ENCODE data around the gene KAT6B. TPM values are rescaled to one million over a fixed set of nuclear protein-coding genes. Genes with fewer than 3 reads are reported as not detected.

KAT6B gene
- total RNA-seq: 46.6 and 47.7 TPM in 2 replicates

DNA sequence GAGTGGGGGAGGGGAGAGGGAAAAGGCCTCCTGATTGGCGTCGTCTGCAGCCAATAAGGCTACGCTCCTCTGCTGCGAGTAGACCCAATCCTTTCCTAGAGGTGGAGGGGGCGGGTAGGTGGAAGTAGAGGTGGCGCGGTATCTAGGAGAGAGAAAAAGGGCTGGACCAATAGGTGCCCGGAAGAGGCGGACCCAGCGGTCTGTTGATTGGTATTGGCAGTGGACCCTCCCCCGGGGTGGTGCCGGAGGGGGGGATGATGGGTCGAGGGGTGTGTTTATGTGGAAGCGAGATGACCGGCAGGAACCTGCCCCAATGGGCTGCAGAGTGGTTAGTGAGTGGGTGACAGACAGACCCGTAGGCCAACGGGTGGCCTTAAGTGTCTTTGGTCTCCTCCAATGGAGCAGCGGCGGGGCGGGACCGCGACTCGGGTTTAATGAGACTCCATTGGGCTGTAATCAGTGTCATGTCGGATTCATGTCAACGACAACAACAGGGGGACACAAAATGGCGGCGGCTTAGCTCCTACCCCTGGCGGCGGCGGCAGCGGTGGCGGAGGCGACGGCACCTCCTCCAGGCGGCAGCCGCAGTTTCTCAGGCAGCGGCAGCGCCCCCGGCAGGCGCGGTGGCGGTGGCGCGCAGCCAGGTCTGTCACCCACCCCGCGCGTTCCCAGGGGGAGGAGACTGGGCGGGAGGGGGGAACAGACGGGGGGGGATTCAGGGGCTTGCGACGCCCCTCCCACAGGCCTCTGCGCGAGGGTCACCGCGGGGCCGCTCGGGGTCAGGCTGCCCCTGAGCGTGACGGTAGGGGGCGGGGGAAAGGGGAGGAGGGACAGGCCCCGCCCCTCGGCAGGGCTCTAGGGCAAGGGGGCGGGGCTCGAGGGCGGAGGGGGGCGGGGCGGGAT is at the start of gene KAT6B:
KAT6B (plus strand) TSS at position 459 of the 903 bp plus-strand sequence. CDS start 16,258 bp downstream, outside the sequence.

Measured in hair follicle dermal papilla cell (primary cell).